Panc1 (cell line): Measurements from ENCODE around the gene ANP32B. TPM values are rescaled to one million over a fixed set of nuclear protein-coding genes. Genes with fewer than 3 reads are reported as not detected.

Source experiments
- ATAC-seq: fragments of 200-7000 bp; cut with Tn5 transposase; 2 replicates; pipeline ENCODE4 v1.9.1; 2020; ENCODE audit warnings: mild to moderate bottlenecking, moderate library complexity
- BruUV-seq: library from RNA; stranded (reverse); fragments of 400-500 nt; replicated peaks from 2 replicates; lab custom pipeline; 2021; lab: Mats Ljungman, UMichigan
- CTCF ChIA-PET: fragments of 300-600 bp; sonication (Branson Sonifier 250); formaldehyde crosslinking; loops from one replicate; lab custom pipeline; 2022; ENCODE audit warnings: antibody characterized with exemption; lab: Charles Lee
- POLR2A ChIA-PET: fragments of 300-600 bp; sonication (Branson Sonifier 250); formaldehyde crosslinking; loops from one replicate; lab custom pipeline; 2022; ENCODE audit warnings: antibody characterized with exemption; lab: Charles Lee
- DNase-seq: peaks from one replicate; pipeline ENCODE4 v3.0.0-alpha.2; 2010; ENCODE audit warnings: low read depth, low spot score
- H3K27ac ChIP-seq: 2 replicates; pipeline ENCODE4 v1.5.1; 2011; ENCODE audit warnings: mild to moderate bottlenecking, low read length, inconsistent platforms
- H3K27me3 ChIP-seq: fragments of 200-500 bp; sonication (Bioruptor generic); 2 replicates; pipeline ENCODE4 v1.6.0; 2014; ENCODE audit warnings: low read length, inconsistent platforms; ENCODE audit not compliant: control insufficient read depth, insufficient read depth
- H3K36me3 ChIP-seq: fragments of 200-500 bp; sonication (Bioruptor generic); 2 replicates; pipeline ENCODE4 v1.5.1; 2014; ENCODE audit warnings: inconsistent platforms, mild to moderate bottlenecking, low read length, moderate library complexity; ENCODE audit not compliant: control insufficient read depth, insufficient read depth
- H3K4me1 ChIP-seq: 2 replicates; pipeline ENCODE4 v1.5.1; 2011; ENCODE audit warnings: inconsistent platforms, mild to moderate bottlenecking, low read length, moderate library complexity; ENCODE audit not compliant: control insufficient read depth, insufficient read depth
- H3K4me3 ChIP-seq, 2 experiments: 2 replicates each; pipeline ENCODE4 v1.5.1; 2011 to 2012; ENCODE audit warnings: low read depth in 2 of 2, low read length in 2 of 2, mild to moderate bottlenecking in 2 of 2, inconsistent platforms in 1 of 2, moderate library complexity in 1 of 2
- H3K9me3 ChIP-seq: fragments of 200-500 bp; sonication (Bioruptor generic); 2 replicates; pipeline ENCODE4 v1.5.1; 2014; ENCODE audit warnings: low read depth, mild to moderate bottlenecking, inconsistent platforms, low read length, moderate library complexity; ENCODE audit not compliant: control insufficient read depth, insufficient read depth
- POLR2AphosphoS5 ChIP-seq: IDR thresholded peaks from 2 replicates; pipeline ENCODE4 v1.6.1; 2012; ENCODE audit warnings: mild to moderate bottlenecking, low read depth, low read length, moderate library complexity
- SIN3A ChIP-seq: IDR thresholded peaks from 2 replicates; pipeline ENCODE4 v1.6.1; 2012; ENCODE audit warnings: low read depth, mild to moderate bottlenecking, low read length, moderate library complexity, borderline replicate concordance; ENCODE audit not compliant: insufficient read depth
- TCF7L2 ChIP-seq: IDR thresholded peaks from 2 replicates; pipeline ENCODE4 v1.6.1; 2011; ENCODE audit warnings: mild to moderate bottlenecking, low read depth, low read length, inconsistent platforms
- in situ Hi-C: cut with HindIII; loops from 2 replicates; pipeline ENCODE4 v1.10.0; 2016; ENCODE audit warnings: low sequenced_read_pairs, low pct_unique_long_range_greater_than_20kb
- intact Hi-C: fragments of 100-400 bp; cut with micrococcal nuclease; formaldehyde crosslinking; loops from one replicate; pipeline ENCODE4 v1.10.0; 2022; ENCODE audit not compliant: unreplicated experiment
- total RNA-seq: library from RNA; stranded (reverse); gene quantifications from one replicate; pipeline ENCODE4 v1.2.1, GENCODE V29; 2021; ENCODE audit not compliant: unreplicated experiment
- TF ChIP-seq, protein P1 (sequence below): fragments of 450-650 bp; IDR thresholded peaks from 2 replicates; pipeline ENCODE4 v1.5.1; 2017; ENCODE audit warnings: mild to moderate bottlenecking
- TF ChIP-seq, protein P2 (sequence below), 2 experiments: IDR thresholded peaks; 2 replicates each; pipeline ENCODE4 v1.6.1; 2011 to 2012; ENCODE audit warnings: low read depth in 2 of 2, control low read depth in 1 of 2, low read length in 1 of 2, mild to moderate bottlenecking in 1 of 2, moderate library complexity in 1 of 2; ENCODE audit not compliant: insufficient read depth in 1 of 2

The ANP32B gene
- total RNA-seq, 1 experiment from 2014 or later: 109 TPM

DNA sequence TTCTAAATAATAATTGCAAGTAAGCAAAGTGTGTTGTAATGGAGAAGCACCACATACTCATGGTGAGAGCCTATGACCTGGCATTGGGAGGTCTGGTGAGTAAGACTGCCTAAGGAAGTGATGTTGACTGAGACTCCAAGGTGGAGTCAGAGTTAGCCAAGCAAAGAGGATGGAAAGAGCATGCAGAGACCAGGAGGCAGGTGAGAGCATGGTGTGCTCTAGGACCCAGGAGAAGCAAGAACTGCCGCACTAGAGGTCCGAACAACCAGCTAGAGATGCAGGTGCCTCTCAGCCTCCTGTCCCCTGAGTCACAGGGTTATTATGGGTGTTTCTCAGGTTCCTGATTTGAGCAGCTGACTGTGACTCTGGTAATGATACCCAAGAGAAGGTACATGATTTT is 27.3 kb downstream of the ANP32B start:
- peaks cover 40% of the 10 kb centered on the region for H3K36me3 ChIP-seq
- H3K4me3 ChIP-seq: no peak overlapping the region
- TF ChIP-seq, protein P1, sequence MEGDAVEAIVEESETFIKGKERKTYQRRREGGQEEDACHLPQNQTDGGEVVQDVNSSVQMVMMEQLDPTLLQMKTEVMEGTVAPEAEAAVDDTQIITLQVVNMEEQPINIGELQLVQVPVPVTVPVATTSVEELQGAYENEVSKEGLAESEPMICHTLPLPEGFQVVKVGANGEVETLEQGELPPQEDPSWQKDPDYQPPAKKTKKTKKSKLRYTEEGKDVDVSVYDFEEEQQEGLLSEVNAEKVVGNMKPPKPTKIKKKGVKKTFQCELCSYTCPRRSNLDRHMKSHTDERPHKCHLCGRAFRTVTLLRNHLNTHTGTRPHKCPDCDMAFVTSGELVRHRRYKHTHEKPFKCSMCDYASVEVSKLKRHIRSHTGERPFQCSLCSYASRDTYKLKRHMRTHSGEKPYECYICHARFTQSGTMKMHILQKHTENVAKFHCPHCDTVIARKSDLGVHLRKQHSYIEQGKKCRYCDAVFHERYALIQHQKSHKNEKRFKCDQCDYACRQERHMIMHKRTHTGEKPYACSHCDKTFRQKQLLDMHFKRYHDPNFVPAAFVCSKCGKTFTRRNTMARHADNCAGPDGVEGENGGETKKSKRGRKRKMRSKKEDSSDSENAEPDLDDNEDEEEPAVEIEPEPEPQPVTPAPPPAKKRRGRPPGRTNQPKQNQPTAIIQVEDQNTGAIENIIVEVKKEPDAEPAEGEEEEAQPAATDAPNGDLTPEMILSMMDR: no peak
- no peak for TF ChIP-seq TCF7L2
- TF ChIP-seq, protein P2, sequence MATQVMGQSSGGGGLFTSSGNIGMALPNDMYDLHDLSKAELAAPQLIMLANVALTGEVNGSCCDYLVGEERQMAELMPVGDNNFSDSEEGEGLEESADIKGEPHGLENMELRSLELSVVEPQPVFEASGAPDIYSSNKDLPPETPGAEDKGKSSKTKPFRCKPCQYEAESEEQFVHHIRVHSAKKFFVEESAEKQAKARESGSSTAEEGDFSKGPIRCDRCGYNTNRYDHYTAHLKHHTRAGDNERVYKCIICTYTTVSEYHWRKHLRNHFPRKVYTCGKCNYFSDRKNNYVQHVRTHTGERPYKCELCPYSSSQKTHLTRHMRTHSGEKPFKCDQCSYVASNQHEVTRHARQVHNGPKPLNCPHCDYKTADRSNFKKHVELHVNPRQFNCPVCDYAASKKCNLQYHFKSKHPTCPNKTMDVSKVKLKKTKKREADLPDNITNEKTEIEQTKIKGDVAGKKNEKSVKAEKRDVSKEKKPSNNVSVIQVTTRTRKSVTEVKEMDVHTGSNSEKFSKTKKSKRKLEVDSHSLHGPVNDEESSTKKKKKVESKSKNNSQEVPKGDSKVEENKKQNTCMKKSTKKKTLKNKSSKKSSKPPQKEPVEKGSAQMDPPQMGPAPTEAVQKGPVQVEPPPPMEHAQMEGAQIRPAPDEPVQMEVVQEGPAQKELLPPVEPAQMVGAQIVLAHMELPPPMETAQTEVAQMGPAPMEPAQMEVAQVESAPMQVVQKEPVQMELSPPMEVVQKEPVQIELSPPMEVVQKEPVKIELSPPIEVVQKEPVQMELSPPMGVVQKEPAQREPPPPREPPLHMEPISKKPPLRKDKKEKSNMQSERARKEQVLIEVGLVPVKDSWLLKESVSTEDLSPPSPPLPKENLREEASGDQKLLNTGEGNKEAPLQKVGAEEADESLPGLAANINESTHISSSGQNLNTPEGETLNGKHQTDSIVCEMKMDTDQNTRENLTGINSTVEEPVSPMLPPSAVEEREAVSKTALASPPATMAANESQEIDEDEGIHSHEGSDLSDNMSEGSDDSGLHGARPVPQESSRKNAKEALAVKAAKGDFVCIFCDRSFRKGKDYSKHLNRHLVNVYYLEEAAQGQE (IDR thresholded peaks at IDR 0.05; ENCODE audit: insufficient read depth in 1 of 2, low read depth in 2 of 2, low read length in 1 of 2): no peak
- TF ChIP-seq POLR2AphosphoS5: no peak
- no peaks in the 10 kb centered on the region for H3K27me3 ChIP-seq
- in situ Hi-C loops: no loop called here
- no peak for DNase-seq
- H3K9me3 ChIP-seq: no peaks in the 10 kb centered on the region
- H3K27ac ChIP-seq: no peak overlapping the region
- POLR2A ChIA-PET: no interaction called here
- CTCF ChIA-PET: no interaction called here
- BruUV-seq: no TSS peak
- no peak for ATAC-seq
- H3K4me1 ChIP-seq: no peaks in the 10 kb centered on the region
- intact Hi-C loops: no loop called here

DNA sequence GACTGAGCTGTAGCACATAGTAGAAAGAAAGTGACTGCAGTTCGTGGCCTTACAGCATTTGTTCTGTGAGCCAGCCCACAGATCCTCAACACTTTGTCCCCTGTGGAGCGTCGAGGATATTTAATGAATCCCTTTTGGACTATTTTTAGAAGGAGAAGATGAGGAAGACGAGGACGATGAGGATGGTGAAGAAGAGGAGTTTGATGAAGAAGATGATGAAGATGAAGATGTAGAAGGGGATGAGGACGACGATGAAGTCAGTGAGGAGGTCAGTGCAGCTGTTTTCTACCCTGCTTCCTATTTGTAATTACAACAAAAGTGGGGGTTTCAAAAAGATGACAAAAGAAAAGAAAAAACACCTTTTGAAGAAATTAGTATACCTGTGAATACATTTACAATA is 28.0 kb downstream of the ANP32B start:
- intact Hi-C loops: no loop called here
- Histone ChIP-seq H3K9me3 (no peaks in the 10 kb centered on the region), H3K4me3 (no peak overlapping the region), H3K4me1 (no peaks in the 10 kb centered on the region), H3K27me3 (no peaks in the 10 kb centered on the region), H3K36me3 (peaks cover 47% of the 10 kb centered on the region), H3K27ac (no peak overlapping the region)
- TF ChIP-seq, protein P1: no peak
- TF ChIP-seq POLR2AphosphoS5 (no peak), TCF7L2 (no peak), SIN3A (no peak)
- TF ChIP-seq, protein P2 (IDR thresholded peaks at IDR 0.05; ENCODE audit: insufficient read depth in 1 of 2, low read depth in 2 of 2, low read length in 1 of 2): no peak
- ChIA-PET POLR2A (no interaction called here), CTCF (no interaction called here)
- no peak for ATAC-seq
- in situ Hi-C loops: no loop called here
- BruUV-seq: no TSS peak
- no peak for DNase-seq
